CD4-positive, alpha-beta T cell treated with Interleukin-10 for 1 hour (primary cell): Measurements from ENCODE around the gene FDXR.
"Not testable (repeated sequence)": the region's sequence is repeated elsewhere in the genome, so short reads cannot be mapped to it uniquely, and the experiment has no call there.

Source experiments
- DNase-seq: peaks from one replicate; pipeline ENCODE4 v3.0.0-alpha.2; 2020

FDXR gene

DNA sequence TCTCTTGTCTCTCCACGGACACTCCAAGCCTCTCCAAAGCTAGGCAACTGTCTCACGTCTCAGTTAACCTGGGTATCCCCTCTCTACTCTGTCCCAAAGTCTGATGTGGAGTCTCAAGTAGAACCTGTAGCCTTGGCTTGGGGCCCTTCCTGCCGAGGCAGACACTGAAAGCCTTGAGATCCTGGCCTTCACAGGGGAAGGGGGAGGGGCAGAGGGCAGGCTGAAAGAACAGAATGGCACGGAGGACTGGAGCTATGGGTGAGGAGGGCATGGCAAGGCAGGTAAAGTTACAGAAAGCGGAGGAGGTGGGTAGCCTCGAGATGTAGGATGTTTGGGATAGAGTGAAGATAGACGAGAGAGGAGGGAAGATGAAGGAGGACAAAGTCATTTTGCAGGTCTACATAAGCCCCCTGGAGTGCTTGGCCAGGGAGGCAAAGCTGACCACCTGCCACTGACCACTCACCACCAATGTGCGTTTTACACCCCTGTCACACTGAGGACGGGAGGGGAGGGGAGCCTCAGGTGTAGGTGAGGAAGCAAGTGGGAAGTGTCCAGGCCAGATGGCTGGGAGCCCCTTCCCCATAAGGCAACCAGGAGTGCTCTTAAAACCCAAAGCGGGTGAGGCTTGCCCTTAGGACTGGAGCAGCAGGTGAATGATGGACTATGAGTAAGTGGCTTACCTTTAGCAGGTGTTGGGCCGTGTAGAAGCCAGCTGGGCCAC is 1.3 kb downstream of the FDXR start:
- DNase-seq, result no peak

DNA sequence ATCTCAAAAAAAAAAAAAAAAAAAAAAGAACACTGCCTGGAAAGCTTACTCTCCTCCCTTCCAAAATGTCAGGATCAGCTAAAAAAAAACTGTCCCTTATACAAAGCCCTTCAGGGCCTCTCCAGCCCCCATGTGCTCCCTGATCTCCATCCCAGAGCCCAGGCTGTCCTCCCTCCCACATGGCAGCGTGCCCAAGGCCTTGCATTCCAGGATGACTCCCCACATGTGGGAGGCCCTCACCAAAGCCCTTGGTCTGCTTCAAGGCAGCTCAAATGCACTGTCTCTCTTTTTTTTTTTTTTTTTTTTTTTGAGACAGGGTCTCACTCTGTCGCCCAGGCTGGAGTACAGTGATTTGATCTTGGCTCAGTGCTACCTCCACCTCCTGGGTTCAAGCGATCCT is 2.3 kb downstream of the FDXR start:
- no peak for DNase-seq

DNA sequence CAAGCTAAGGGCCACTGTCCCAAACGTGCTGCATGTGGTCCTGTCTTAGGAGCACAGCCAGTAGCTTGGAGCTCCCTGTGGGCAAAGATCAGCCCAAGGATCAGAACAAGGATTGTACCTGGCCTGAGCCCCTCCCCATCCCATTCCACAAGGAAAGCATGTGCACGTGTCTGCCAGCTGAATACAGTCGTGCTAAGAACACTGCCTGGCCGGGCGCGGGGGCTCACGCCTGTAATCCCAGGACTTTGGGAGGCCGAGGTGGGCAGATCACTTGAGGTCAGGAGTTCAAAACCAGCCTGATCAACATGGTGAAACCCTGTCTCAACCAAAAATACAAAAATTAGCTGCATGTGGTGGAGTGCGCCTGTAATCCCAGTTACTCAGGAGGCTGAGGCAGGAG is 2.8 kb downstream of the FDXR start:
- not testable (repeated sequence) for DNase-seq

DNA sequence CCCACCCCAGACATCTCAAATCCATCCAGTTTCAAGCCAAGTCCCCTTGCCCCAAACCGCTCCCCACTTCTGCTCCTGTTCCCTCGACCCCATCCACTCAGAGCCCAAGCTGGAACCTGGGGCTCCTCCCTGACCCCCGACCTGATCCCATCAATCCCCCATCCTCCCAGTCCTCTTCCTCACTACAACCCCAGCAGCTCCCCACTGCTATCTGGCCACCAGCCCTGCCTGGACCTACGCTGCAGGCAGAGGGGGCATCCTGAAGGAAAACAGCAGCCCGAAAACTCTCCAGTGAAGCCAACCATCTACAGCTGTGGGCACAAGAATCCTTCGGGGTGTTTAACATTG is 3.9 kb downstream of the FDXR start:
- no peak for DNase-seq

DNA sequence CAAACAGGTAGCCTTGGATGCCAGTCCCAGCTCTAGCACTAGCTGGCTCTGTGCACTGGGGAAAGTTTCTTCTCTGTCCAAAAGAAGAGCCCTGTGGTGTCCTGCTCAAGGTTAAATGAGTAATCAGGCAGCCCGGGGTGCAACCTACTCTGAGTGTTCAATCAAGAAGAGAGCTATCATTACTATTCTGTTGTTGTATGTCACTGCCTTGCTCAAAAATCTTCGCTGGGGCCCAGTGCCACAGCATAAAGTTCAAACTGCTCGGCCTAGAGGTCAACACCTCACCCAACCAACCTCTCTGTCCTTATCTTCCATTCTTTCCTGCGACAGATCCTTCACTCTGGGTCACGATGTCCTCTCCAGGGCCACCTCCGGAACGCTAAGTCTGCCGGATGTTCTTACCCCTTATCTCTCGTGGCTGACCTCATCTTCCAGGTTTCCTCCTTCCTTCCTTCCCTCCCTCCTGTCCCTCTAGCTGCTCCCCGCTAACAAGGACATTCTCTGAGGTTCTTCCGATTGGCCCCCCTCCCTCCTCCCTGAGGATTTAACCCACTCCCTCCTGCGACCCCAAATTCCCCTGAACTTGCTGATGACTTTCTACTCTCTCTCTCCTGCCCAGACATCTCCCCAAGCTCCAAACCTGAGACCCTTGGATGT is 4.4 kb downstream of the FDXR start:
- no peak for DNase-seq

DNA sequence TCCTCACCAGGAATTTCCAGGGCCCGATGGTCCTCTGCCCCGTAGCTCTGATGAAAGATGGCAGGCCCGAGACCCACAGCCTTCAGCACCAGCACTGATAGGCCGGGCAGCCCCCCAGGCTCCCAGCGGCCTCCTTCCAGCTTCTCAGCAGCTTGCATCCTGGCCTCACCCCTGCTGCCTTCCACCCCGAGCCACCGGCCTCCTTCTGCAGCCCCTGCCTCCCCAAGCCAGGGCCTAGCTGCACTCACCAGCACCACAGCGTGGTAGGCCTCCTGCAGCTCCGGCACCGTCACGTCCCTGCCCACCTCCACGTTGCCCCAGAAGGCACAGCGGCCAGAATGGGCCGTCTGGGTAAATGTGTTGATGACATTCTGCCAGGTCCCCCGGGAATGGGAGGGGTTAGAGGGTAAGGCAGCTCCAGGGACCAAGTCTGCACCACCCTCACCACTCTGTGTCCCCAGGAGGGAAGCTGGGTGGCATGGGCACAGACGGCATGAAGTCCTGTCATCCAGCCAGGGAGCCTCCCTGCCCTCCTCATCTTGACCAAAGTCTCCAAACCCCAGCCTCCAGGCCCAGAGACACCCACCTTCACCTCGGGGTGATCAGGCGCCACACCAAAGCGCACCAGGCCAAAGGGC is 6.5 kb downstream of the FDXR start:
- DNase-seq, result no peak

DNA sequence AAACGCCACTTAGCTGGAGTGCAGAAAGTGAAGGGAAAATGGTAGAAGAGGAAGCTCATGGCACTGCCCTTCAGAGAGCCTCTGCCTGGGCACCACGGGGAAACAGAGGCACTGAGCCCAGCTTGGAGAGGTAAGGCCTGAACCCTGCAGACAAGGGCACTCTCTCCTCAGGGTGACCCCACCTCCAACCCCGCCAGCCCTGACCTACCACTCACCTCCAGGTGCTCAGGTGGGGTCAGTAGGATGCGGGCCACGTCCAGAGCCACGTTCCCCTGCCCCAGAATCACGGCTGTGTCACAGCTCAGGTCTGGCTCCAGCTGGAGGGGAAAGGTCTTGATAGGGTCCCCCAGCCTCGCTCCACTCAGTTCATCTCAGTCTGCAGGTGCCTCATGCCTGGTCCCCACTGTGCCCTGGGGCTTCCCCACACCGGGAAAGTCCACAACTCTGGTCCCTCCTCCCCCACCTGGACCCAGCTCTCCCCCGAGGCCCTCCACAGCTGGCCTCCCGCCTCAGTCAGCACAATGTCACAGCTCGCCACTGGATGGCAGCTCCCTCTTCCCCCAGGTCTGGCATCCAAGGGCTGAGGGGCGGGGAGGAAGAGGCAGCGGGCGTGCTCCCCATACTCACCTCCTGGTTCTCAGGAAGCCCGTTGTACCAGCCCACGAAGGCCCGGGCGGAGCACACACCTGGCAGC is 7.1 kb downstream of the FDXR start:
- DNase-seq, result no peak

DNA sequence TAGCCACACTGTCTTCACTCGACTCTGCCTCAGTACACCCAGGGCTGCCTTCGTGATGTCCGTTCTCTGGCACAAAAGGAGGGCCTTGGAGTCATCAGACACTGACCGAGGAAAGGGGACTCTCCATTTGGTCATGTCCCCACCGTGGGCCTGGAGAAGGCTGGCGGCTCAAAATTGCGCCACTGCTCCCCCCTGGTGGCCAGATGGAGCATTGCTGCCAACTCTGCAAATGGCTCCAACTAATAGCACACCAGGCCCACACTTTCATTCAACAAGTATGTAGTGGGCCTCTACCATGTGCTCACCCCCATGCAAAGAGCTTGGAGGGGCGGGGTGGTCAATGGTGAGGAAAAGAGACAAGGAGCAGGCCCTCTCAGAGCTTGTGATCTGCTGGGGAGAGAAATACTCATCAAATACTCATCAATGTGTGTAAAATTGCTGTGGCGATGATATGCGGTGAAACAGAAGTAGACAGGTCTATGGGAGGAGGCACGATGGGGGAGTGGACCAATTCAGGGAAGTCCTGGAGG is 7.9 kb downstream of the FDXR start:
- DNase-seq, result peak; percentile 79

DNA sequence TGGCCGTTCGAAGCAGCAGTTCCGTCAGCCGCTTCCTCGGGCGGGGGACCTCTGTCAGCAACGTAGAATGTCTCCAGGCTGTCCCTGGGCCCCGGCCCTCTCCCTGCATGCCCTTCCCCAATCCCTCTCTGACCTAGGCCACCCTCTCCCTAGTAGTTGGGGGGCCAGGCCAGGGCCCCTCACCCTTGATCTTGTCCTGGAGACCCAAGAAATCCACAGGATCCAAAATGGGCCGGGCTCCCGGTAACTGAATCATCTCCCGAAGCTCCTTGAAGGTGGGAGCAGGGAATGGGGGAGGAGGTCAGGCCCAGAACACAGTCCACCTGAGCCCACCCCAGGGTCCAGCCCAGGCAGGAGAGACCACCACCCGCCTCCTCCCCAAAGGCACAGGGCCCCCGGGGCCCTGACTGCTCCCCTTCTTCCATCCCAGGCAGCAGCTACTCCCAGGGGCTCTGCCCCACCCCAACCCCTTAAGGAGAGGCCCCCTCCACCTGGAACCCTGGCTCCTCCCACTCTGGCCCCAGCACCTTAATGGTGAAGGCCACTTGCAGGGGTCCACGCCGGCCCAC is 8.4 kb downstream of the FDXR start:
- DNase-seq, result no peak

DNA sequence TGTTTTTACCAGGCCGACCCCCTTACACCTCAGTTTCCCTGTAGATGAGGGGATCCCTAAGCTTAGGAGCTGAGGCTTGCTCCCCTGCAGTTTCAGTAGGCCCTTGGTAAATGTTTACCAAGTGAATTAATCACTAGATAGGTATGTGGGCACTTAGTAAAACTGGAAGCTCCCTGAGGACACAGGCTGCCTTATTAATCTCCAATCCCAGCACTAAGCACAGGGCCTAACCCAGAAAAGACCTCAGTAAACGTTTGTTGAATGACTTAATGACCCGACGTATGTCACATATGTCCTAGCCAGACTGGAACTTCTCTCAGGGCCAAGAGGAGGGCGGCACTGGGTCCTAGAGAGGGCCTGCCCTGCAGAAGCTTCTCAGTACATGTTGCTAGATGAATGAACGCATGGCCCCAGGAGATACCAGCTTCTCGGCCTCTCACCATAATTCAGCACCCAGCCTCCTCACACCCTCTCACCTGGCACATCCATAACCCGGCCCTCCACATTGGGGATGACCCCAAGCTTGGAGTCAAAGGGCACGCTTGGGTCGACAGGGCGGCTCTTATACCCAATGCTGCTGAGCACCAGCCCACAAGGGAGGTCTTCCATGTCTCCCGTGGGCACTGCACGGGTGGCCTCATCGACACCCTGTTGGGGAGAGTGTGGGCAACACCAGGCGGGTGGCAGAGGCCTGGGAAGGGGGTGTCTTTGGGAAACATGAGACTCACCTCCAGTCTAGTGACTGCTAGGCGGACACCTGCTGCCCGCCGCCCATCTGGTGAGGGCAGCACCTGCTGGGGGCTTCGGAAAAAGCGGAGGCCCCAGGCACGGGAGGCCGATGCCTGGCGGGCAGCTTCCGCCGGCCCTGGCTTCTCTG is 9.1 kb downstream of the FDXR start:
- no peak for DNase-seq

DNA sequence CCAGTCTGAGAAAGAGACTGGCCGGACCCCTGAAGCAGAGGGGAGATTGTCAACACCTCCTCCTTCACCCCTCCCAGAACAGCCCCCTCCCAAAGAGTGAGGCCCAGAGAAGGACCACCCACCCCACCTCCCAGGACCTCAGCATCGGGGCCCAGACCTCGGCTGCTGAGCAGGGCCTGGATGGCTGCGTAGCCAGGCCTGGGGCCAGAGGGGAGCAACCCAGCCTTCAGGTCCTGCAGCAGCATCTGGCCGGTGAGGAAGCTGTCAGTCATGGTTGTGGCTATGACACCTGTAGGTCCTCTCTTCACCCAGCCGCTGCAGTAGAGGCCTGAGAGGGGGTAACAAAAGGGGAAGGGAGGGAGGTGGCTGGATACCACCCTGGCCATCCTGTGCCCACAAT is 9.9 kb downstream of the FDXR start:
- DNase-seq, result no peak

DNA sequence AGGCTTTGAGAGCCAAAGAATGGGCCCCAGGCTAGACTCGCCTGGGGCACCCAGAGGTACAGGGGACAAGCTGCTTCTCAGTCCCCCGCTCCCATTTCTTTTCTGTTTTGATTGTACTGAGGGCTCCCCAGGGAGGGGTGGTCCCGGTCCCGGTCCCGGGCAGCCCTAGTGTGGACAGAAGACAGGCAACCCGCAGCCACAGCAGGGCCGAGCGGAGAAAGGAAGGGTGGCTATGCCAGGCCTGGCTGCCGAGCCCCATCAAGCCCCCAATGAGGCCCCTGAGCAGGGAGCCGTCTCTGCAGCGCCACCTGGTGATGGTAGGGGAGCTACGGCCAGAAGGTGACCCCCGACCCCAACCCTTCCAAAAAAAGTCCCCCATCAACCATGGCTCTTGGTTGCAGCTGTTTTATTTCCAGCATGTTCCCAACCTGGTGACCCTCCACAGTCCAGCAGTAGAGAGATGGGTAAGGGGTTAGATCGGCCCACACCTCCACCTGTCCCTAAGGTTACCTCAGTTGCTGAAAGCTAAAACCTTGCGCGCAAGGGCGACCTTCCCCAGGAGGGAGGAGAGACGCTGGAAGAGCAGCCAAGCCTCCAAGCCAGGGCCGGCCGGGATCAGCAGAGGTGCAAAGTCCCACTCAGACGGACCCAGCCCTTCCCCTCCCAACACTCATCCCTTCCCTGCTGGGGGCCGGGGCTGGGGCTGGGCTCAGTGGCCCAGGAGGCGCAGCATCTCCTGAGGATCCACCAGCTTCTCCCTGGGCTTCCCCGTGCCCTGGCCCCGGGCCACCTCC is 10.5 kb downstream of the FDXR start:
- peak; percentile 74 for DNase-seq

DNA sequence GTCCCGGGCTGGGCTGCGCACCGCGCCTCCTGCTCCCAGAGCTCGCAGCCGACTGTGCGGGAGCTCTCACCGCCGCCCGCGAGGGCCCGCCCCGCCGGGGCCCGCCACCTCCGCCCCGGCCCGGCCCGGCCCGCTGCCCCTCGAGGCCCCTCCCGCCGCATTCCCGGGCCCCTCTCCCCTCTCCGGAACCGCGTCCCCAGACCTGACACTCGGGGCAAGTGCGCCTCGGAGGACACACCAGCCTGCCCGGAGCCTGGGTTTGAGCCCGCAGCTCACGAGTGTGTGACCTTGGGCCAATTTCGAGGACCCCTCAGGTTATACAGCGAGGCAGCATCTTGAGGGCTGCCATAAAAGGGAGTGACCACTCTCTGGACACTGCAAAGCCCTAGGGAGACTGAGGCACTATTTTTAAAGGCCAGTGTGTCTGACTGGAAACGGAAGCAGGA is 11.1 kb downstream of the FDXR start:
- DNase-seq, result no peak

DNA sequence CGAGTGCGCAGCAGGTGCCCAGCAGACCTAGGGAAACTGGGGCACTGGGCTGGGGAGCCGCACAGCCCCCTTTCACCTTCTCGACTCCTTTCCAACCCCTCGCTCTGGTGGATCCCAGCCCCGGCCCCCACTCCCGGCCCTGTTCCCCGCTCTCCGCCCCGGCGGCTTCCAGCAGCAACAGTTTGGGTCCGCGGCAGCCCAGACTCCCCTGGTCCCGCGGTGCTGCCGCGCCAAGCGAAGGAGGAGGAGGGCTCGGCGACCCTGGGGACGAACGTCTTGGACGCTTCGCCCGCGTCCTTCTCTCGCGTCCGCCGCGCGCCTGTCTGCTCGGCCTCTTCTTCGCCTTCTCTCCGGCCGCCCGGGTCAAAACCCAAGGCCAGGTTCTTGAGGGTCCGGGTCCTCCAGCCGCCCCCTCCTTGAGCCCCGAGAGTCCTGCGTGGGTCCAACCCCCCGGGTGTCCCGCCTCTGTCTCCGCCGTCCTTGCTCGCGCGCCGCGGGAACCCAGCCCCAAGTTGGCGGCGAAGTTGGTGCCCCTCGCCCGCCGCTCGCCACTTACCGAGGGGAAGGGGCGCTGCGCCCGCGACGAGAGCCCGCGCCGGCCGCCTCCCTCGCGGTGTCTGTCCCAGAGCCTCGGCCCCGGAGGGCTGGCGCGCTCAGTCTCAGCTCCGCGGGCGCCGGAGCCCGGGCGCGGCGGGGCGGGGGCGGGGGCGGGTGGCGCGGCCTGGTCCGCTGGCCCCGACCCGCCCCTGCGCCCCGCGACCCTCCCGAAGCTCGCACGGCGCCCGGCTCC is 11.7 kb downstream of the FDXR start:
- no peak for DNase-seq

DNA sequence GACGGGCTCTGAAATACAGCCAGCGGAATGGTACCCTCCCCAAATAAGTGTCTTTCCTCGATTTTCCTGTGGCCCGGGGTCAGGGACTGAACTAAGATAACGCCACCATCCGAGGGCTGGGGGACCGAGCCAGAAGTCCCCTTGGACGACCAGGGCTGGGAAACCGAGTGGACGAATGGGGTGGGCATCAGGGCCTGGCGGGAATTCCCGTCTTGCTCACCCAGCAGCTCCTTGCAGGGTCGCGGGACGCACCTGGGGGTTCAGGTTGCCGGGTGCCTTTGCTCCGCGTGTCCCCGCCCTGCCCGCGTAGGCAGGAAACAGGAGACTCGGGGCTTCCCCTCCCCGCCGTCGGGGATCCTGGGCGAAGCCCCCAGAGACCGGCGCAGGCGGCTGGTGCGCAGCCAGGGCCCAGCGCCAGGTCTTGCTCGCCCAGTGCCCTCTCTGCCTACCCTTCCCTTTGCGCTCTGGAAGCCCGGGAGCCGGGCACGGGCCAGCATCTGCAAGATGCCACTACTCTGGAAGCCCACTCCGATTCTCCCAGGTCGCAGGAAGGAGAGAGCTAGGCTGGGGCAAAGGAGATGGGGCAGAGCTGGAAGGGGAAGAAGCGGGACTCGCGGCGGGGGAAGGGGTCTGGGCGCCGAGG is 12.4 kb downstream of the FDXR start:
- no peak for DNase-seq

DNA sequence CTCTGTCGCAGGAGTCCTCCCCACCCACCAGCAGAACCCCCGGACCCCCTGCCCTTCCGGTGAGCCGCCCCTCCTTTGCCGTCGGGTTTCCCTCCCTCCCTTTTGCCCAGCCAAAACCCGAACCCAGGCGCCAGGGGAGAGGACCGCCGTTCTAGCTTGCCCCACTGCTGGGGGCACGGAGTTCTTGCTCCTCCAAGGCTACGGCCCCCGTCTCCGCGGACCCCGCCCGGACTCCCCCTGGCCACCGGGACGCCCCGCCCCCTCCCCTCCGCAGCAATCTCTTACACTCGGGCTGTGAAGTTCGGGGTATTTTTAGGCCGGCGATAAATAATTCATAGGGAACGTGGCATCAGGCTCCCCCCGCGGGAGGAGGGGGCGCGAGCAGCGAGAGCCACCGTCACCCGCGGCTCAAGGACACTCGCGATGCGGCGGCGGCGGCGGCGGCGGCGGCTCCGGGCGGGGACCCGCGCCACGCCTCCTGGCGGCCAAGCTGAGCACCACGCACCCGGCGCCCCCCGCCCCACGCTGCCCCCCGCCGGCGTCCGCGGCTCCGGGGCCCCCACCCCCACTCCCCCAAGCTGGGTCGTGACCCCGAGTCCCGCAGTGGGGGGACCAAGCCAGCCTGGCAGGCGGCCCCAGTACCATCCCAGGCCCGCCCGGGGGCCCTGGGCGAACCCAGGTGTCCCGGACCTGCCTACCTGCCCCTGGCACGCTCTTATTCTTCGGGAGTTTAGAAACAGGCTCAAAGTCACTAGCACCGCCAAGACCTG is 13.2 kb downstream of the FDXR start, which contains the start of gene GRIN2C:
TSS of gene GRIN2C (minus strand) at position 427 of the 770 bp plus-strand sequence. CDS start 4,793 bp downstream, outside the sequence.
- peak; percentile 36 for DNase-seq

DNA sequence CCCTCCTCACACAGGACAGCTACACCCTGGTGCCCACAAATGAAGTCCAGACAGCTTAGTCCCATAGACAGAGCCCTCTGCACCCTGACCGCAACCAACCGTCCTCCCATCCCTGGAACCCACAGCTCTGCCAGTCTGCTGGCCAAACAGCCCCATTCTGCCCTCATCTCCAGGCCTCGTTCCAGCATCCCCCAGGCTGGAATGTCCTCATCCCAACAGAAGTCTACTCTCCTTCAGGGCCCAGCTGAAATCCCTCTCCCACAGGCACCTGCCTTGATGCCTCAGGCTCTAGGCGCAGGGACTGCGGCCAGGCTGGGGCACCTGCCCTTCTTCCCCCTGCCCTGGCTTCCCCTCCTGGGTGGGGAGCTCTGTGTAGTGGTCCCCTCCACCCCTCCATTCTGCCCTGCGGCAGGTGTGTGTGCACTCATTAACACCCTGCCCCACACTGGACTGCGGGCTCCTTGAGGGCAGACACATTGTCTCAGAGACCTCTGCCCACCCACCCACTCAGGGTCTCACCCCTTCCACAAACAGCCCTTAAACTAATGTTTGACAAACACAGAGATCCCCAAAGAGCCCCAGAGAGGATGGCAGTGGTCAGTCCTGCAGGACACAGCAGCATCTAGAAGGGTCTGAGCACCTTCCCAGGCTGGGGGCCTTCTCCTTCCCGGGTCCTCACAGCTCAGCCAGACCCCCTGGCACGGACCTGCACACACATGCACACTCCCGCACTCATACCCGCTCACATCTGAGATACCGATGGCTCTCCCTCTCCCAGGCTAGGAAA is 13.9 kb downstream of the FDXR start:
- no peak for DNase-seq

DNA sequence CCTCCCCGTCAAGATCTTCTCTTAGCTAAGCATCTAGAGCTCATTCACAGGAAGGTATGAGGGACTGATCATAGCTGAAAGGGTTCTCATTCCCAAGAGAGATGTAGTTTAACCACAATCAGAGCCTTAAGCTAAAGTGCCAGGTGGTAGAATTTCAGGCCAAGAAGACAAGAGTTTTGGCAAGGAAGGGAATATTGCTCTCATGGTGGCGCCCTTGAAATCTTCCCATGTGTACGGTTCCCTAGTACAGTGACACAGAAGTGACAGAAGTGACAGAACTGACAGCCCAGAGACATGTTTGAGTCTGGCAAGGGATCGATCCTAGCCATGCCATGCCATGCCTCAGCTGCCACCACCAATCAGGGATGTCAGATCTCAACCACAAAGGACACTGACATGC is 15.6 kb downstream of the FDXR start:
- no peak for DNase-seq
